D721Med (cell line): Measurements from ENCODE around the gene LMNA.

ENCODE experiments used
- DNase-seq: peaks from one replicate; pipeline ENCODE4 v3.0.0; 2011; ENCODE audit warnings: low spot score; ENCODE audit not compliant: insufficient read length
- FAIRE-seq: peaks from 2 replicates; lab custom pipeline; 2011; peaks lifted over from hg19 to GRCh38; lab: Jason Lieb, UNC
- CTCF ChIP-seq: IDR thresholded peaks from 2 replicates; pipeline ENCODE4 v1.5.1; 2012; ENCODE audit warnings: mild to moderate bottlenecking, control low read depth; ENCODE audit not compliant: insufficient read depth; ENCODE audit errors: missing control alignments

LMNA gene

GRCh38 chr1:156160743-156161171, 46.2 kb downstream of the LMNA start:
- FAIRE-seq (no peak), DNase-seq (peak; percentile 92)
- no peak for TF ChIP-seq CTCF

- FAIRE-seq (no peak), DNase-seq (no peak)
- no peak for TF ChIP-seq CTCF
Observed at GRCh38 chr1:156162430-156163037, 48.0 kb downstream of the LMNA start.

- FAIRE-seq (no peak), DNase-seq (no peak)
- TF ChIP-seq CTCF = no peak
Observed at GRCh38 chr1:156163712-156164111, 49.2 kb downstream of the LMNA start.

GRCh38 chr1:156164125-156164831, 49.8 kb downstream of the LMNA start:
- DNase-seq (no peak), FAIRE-seq (no peak)
- TF ChIP-seq CTCF = no peak

- FAIRE-seq (no peak), DNase-seq (peak; percentile 3)
- no peak for TF ChIP-seq CTCF
Observed at GRCh38 chr1:156165083-156165482, 50.6 kb downstream of the LMNA start.

- FAIRE-seq = no peak
- peak; percentile 10 for DNase-seq
- TF ChIP-seq CTCF = no peak
Observed at GRCh38 chr1:156167536-156167935, 53.0 kb downstream of the LMNA start.
